ENCODE measurements around the gene SAMD11. TPM values are rescaled to one million over a fixed set of nuclear protein-coding genes. Genes with fewer than 3 reads are reported as not detected.

SAMD11 gene
- total RNA-seq, 1 donor from 2014 or later = 46.2 TPM

- Mint-ChIP-seq H3K4me3 (ENCODE audit: unreplicated experiment) (no peak overlapping the region), H3K9me3 (ENCODE audit: unreplicated experiment) (peaks cover 12% of the 10 kb centered on the region), H3K27ac (ENCODE audit: unreplicated experiment) (no peak overlapping the region), H3K36me3 (ENCODE audit: unreplicated experiment) (peaks cover 4% of the 10 kb centered on the region), H3K4me1 (ENCODE audit: low read depth, unreplicated experiment) (peaks cover 16% of the 10 kb centered on the region), H3K27me3 (ENCODE audit: unreplicated experiment) (peaks cover 19% of the 10 kb centered on the region)
- DNase-seq = no peak
- no peak for TF ChIP-seq CTCF (IDR thresholded peaks at IDR 0.05; ENCODE audit: partially characterized antibody, unreplicated experiment)
These were observed 9.4 kb upstream of the SAMD11 start for GRCh38 chr1:914131-914890.

- DNase-seq = no peak
- Mint-ChIP-seq H3K4me1 (ENCODE audit: low read depth, unreplicated experiment) (peaks cover 16% of the 10 kb centered on the region), H3K27ac (ENCODE audit: unreplicated experiment) (no peak overlapping the region), H3K36me3 (ENCODE audit: unreplicated experiment) (peaks cover 4% of the 10 kb centered on the region), H3K27me3 (ENCODE audit: unreplicated experiment) (peaks cover 19% of the 10 kb centered on the region), H3K9me3 (ENCODE audit: unreplicated experiment) (peaks cover 12% of the 10 kb centered on the region), H3K4me3 (ENCODE audit: unreplicated experiment) (peak overlapping the region; percentile 38)
- no peak for TF ChIP-seq CTCF (IDR thresholded peaks at IDR 0.05; ENCODE audit: partially characterized antibody, unreplicated experiment)
These were observed 8.8 kb upstream of the SAMD11 start for GRCh38 chr1:914891-915280.

- peak overlapping the region; percentile 38 for H3K4me3 Mint-ChIP-seq (ENCODE audit: unreplicated experiment)
- DNase-seq = no peak
- H3K27ac Mint-ChIP-seq (ENCODE audit: unreplicated experiment) = no peak overlapping the region
- peaks cover 19% of the 10 kb centered on the region for H3K4me1 Mint-ChIP-seq (ENCODE audit: low read depth, unreplicated experiment)
- H3K9me3 Mint-ChIP-seq (ENCODE audit: unreplicated experiment) = peaks cover 14% of the 10 kb centered on the region
- no peak for TF ChIP-seq CTCF (IDR thresholded peaks at IDR 0.05; ENCODE audit: partially characterized antibody, unreplicated experiment)
- H3K36me3 Mint-ChIP-seq (ENCODE audit: unreplicated experiment) = peaks cover 4% of the 10 kb centered on the region
- H3K27me3 Mint-ChIP-seq (ENCODE audit: unreplicated experiment) = peaks cover 20% of the 10 kb centered on the region
These were observed 8.2 kb upstream of the SAMD11 start for GRCh38 chr1:915295-916172.

GRCh38 chr1:916173-917075 lies 7.3 kb upstream of the SAMD11 start:
- peak; percentile 22 for DNase-seq
- Mint-ChIP-seq H3K36me3 (ENCODE audit: unreplicated experiment) (peaks cover 6% of the 10 kb centered on the region), H3K4me1 (ENCODE audit: low read depth, unreplicated experiment) (peaks cover 18% of the 10 kb centered on the region), H3K27ac (ENCODE audit: unreplicated experiment) (no peak overlapping the region), H3K4me3 (ENCODE audit: unreplicated experiment) (no peak overlapping the region), H3K27me3 (ENCODE audit: unreplicated experiment) (peaks cover 20% of the 10 kb centered on the region), H3K9me3 (ENCODE audit: unreplicated experiment) (peaks cover 16% of the 10 kb centered on the region)
- no peak for TF ChIP-seq CTCF (IDR thresholded peaks at IDR 0.05; ENCODE audit: partially characterized antibody, unreplicated experiment)
